Peyer's patch (tissue), 4 donors: ENCODE data around the gene AGAP1.

ENCODE experiments used
- POLR2A ChIP-seq, 2 donors: fragments of 450-650 bp; IDR thresholded peaks; one replicate each; pipeline ENCODE4 v1.5.1; 2017; ENCODE audit warnings: antibody characterized with exemption in 2 of 2, mild to moderate bottlenecking in 2 of 2, moderate library complexity in 2 of 2
- TF ChIP-seq, protein P1 (sequence below), 6 experiments: fragments of 450-650 bp in 4 of 6; fragments of 200-600 bp in 2 of 6; sonication (generic) in 1 of 6; IDR thresholded peaks; one replicate each; pipeline ENCODE4 v1.5.1; 2017 to 2019; ENCODE audit warnings: antibody characterized with exemption in 6 of 6, mild to moderate bottlenecking in 3 of 6, moderate library complexity in 1 of 6

DNA sequence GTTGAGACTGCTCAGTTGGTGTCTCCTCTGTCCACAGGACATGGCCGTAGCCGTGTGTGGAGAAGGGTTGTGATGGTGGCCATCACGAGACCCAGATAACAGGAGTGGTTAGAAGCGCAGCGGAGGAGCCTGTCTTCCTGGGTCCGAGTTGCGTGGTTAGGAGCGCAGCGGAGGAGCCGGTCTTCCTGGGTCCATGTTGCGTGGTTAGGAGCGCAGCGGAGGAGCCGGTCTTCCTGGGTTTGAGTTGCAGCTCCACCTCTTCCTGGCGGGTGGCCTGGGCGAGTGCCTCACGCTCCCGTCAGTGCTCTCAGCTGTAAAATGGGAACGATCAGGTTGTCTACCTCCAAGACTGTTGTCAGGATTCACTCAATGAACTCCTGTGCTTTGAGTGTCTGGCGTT lies 498.2 kb downstream of the AGAP1 start:
- TF ChIP-seq, protein P1, sequence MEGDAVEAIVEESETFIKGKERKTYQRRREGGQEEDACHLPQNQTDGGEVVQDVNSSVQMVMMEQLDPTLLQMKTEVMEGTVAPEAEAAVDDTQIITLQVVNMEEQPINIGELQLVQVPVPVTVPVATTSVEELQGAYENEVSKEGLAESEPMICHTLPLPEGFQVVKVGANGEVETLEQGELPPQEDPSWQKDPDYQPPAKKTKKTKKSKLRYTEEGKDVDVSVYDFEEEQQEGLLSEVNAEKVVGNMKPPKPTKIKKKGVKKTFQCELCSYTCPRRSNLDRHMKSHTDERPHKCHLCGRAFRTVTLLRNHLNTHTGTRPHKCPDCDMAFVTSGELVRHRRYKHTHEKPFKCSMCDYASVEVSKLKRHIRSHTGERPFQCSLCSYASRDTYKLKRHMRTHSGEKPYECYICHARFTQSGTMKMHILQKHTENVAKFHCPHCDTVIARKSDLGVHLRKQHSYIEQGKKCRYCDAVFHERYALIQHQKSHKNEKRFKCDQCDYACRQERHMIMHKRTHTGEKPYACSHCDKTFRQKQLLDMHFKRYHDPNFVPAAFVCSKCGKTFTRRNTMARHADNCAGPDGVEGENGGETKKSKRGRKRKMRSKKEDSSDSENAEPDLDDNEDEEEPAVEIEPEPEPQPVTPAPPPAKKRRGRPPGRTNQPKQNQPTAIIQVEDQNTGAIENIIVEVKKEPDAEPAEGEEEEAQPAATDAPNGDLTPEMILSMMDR (IDR thresholded peaks at IDR 0.05) = no peak
- TF ChIP-seq POLR2A (IDR thresholded peaks at IDR 0.05) = no peak
